Retina (tissue), 1 donor: Measurements from ENCODE around the gene THBS1.
A peak's percentile ranks its signal among the peaks of the same experiment; 100 is the strongest.

Source experiments
- DNase-seq: peaks from one replicate; pipeline ENCODE4 v3.0.0-alpha.2; 2016

Gene THBS1

GRCh38 chr15:39641191-39641889, 60.5 kb downstream of the THBS1 start:
- no peak for DNase-seq

DNA sequence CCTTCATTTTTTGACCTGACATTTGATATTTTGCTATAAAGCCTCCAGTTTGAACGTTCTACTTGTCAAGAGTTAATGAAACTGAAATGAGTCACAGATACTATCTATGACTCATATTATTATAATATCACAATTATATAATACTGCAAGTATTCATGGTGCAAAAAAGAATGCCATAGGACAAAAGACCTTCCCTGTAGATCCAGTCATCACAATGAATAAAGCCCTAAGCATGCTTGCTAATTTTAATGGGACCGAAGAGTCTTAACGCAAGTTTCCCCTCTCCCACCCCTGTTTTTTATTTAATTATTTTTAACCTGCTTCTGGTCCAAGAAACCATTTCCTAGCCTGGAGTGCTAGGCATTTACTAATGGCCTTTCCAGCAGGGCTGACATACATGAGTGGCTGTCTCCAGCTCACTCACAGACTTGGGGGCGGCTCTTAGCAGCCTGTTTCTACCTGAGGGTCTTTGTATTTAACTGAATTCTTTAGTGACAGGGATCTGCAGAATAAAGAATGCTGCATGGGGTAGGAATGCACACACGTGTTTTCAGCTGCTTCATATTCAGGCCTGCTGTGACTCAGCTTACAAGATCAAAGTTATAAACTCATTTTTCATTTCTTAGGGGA, 61.2 kb downstream of the THBS1 start:
- DNase-seq = no peak

DNA sequence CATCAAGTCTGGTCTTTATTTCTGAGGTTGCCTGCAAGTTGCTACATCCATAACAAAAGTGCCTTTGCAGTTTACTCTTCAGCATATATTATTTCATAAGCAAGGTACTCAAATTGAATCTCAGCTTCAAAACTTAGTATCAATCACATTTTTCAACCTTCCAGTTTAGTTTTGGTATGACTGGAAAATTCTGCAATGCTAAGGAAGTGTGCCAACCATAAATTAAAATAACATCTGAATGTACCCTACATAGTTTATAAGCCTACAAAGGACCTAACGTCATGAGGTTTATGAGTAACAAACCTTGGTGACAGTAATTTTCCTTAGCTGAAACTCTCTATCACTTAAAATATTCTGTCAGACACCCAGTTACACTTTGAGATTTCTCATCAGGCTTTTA, 62.8 kb downstream of the THBS1 start:
- no peak for DNase-seq

- peak; percentile 65 for DNase-seq
These were observed 63.3 kb downstream of the THBS1 start for GRCh38 chr15:39644136-39644535.

DNA sequence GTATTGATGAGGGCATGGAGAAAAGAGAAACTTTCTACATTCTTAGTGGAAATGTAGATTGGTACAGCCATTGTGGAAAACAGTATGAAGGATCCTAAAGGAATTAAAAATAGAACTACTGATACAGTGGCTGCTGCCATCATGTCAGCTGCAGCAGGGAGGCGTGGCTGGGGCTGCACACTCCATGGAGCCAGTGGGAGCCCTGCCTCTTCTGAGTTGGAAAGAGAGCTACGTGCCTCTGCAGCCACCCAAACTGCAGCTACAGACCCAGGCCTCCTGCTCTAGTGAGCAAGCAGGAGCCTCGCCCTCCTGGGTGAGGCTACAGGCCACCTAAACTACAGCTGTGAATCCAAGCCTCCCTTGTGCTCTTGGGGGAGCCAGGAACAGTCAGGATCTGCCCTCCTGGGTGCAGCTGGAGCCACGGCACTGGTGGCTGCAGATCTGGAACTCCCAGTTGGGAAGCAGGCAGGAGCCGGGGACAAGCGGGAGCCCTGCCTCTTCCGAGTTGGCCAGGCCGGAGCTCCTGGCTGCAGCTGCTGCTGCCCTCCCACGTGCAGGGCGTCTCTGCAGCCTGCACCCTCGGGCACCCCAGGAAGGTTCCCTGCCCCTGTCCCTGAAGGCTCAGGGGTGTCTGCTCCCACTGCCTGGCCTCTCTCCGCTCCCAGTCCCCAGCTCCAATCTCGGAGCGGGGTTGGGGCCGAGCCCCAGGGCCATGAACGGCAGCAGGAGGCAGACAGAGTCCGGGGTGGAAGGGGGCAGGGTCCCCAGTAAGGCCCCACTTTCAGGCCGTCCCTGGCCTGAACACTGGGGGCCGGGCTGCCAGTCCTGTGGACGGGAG, 64.5 kb downstream of the THBS1 start:
- no peak for DNase-seq

GRCh38 chr15:39645976-39646257, 65.0 kb downstream of the THBS1 start:
- no peak for DNase-seq

DNA sequence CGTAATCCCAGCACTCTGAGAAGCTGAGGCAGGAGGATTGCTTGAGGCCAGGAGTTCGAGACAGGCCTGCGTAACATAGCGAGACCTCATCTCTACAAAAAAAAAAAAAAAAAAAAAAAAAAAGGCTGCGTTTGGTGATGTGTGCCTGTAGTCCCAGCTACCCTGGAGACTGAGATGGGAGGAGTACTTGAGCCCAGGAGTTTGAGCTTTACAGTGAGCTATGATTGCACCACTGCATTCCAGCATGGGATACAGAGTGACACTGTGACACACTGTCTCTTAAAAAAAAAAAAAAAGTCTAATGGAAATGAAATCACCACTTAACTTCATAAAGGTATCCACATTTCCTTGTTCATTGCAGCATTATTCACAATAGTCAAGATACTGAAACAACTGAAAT, 65.5 kb downstream of the THBS1 start:
- DNase-seq = no peak
